GM10248 (cell line): ENCODE measurements around the gene SMIM10L1.

Source experiments
- CTCF ChIA-PET: fragments of 300-600 bp; sonication (Branson Sonifier 250); formaldehyde crosslinking; extraction: SDS; loops from one replicate; lab custom pipeline; 2021; ENCODE audit warnings: antibody characterized with exemption; lab: Yijun Ruan, JAX
- POLR2A ChIA-PET: fragments of 350-650 bp; sonication (Branson Sonifier 250); formaldehyde crosslinking; extraction: SDS; loops from one replicate; lab custom pipeline; 2020; ENCODE audit warnings: antibody characterized with exemption; lab: Yijun Ruan, JAX
- DNase-seq: peaks from one replicate; pipeline ENCODE4 v3.0.0; 2012; ENCODE audit errors: extremely low spot score
- TF ChIP-seq, protein P1 (sequence below): IDR thresholded peaks from 2 replicates; pipeline ENCODE4 v1.5.1; 2012; ENCODE audit warnings: mild to moderate bottlenecking, low read depth; ENCODE audit errors: extremely low read depth, missing control alignments, control extremely low read depth

The SMIM10L1 gene

DNA sequence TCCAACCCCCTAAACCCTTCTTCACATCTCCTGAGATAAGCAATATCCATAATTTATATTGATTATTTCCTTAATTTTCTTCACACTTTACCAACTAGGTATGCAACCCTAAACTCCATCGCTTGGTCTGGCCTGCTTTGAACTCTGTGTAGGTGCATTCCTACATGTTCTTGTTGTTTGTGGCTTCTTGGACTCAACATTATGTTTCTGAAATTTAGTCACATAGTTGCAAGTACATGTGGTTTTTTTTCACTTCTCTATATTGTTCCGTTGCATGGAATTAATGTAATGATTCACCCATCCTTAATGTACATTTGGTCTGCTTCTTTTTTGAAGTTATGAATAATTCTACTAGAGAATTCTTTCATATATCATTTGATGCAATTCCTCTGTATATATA is 34.9 kb upstream of the SMIM10L1 start:
- TF ChIP-seq, protein P1, sequence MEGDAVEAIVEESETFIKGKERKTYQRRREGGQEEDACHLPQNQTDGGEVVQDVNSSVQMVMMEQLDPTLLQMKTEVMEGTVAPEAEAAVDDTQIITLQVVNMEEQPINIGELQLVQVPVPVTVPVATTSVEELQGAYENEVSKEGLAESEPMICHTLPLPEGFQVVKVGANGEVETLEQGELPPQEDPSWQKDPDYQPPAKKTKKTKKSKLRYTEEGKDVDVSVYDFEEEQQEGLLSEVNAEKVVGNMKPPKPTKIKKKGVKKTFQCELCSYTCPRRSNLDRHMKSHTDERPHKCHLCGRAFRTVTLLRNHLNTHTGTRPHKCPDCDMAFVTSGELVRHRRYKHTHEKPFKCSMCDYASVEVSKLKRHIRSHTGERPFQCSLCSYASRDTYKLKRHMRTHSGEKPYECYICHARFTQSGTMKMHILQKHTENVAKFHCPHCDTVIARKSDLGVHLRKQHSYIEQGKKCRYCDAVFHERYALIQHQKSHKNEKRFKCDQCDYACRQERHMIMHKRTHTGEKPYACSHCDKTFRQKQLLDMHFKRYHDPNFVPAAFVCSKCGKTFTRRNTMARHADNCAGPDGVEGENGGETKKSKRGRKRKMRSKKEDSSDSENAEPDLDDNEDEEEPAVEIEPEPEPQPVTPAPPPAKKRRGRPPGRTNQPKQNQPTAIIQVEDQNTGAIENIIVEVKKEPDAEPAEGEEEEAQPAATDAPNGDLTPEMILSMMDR: no peak
- ChIA-PET CTCF (no interaction called here), POLR2A (no interaction called here)
- no peak for DNase-seq

DNA sequence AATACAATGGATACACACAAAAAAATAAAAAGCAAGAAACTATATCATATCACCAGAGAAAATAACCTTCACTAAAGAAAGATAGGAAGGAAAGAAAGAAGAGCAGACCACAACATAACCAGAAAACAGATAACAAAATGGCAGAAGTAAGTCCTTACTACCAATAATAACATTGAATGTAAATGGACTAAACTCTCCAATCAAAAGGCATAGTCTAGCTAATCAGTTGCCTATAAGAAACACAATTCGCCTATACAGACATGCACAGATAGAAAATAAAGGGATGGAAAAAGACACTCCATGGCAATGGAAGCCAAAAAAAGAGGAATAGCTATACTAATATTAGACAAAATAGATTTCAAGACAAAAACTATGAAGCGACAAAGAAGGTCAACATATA is 27.6 kb upstream of the SMIM10L1 start:
- no peak for DNase-seq
- ChIA-PET CTCF (interaction anchor here (1.5 kb wide), 1 partner anchor 10 kb away, joined by 3 read pairs; no protein-coding TSS in a partner anchor), POLR2A (no interaction called here)
- TF ChIP-seq, protein P1: no peak

DNA sequence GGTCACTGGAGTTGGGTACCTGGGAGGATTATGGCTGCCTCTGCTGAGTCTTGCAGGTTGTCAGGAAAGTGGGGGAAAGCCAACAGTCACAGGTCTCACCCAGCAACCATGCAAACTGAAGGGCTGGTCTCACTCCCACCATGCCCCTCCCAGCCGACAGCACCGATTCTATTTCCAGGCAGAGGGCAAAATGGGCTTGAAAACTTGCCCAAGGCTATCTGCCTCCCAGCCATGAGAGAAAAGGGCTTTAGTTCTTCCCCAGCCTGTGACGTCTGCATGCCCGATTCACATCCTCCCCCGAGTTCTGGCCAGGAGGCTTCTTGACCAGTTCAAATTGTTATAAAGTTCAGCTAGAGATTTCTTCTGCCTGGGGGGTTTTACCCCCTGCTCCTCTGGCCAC is 26.7 kb upstream of the SMIM10L1 start:
- DNase-seq: no peak
- TF ChIP-seq, protein P1: no peak
- ChIA-PET CTCF (interaction anchor here (0.8 to 1.5 kb wide), 2 partner anchors 11 to 19 kb away, joined by 3 read pairs; no protein-coding TSS in a partner anchor), POLR2A (no interaction called here)

DNA sequence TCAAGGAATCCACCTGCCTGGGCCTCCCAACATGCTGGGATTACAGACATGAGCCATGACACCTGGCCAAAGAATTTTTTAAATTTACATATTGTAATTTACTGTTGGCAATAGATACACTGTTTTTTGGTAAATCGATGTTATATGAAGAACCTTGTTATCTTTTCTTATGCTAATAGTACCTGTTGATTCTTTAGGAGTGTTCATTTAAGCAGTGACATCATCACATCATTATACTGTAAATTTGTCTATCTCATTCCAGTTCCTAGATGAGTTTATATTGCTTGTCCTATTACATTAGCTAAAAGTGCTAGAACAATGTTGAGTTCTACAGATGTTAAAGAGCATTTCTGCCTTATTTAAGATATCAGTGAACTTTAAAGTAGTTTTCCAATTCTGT is 23.6 kb upstream of the SMIM10L1 start:
- no peak for DNase-seq
- ChIA-PET CTCF (no interaction called here), POLR2A (no interaction called here)
- TF ChIP-seq, protein P1: no peak

DNA sequence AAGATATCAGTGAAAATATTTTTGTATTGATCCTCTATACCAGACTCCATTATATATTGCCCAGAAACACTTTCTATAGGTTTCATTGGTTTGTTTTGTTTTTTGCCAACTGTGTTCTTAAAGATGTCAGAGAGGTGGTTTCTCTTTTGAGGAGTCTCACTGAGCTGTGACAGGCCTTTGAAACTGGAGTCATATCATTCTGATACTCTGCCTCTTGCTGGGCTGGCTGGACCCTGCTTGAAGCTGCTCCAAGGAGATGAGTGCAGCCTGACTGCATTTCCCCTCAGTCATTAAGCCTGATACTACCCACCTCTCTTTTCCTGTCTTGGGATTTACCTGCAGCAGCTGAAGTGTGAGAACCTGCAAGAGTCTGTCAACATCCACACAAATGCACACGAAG is 20.2 kb upstream of the SMIM10L1 start:
- ChIA-PET POLR2A (no interaction called here), CTCF (interaction anchor here (0.9 kb wide), 1 partner anchor 10 kb away, joined by 5 read pairs; no protein-coding TSS in a partner anchor)
- no peak for DNase-seq
- TF ChIP-seq, protein P1: no peak

DNA sequence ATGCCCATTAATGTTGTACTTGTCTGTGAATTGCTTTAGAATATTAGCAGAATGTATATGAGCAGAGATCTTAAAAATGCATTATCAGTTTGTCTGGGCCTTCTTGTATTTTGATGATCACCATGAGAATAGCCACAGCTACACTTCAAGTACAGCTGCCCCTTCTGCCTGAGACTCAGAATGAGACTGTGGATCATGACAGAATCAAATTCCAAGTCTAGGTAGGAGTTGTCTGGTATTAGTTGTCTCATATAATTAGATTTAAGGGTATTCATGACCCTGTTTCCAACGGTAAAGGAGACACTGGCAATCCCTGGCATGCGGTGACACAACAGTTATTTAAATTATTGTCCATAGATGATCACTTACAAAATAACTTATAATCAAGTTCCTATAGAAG is 18.3 kb upstream of the SMIM10L1 start:
- POLR2A ChIA-PET: no interaction called here
- CTCF ChIA-PET: interaction anchor here (1.1 kb wide), 1 partner anchor 46 kb away, joined by 3 read pairs; no protein-coding TSS in a partner anchor

More for the DNA sequence above, 18.3 kb upstream of the SMIM10L1 start:
- no peak for DNase-seq
- TF ChIP-seq, protein P1: no peak
